ENCODE results near the gene EIF4E2. TPM values are rescaled to one million over a fixed set of nuclear protein-coding genes. Genes with fewer than 3 reads are reported as not detected.
A peak's percentile ranks its signal among the peaks of the same experiment; 100 is the strongest.

Gene EIF4E2
- total RNA-seq, 2 experiments from 2014 or later = 45.9 to 46.0 TPM

- no peak overlapping the region for H3K27ac ChIP-seq (ENCODE audit: low read depth in 1 of 2, low read length in 2 of 2)
- Mint-ChIP-seq H3K9me3 (no peaks in the 10 kb centered on the region), H3K36me3 (ENCODE audit: low read depth) (no peaks in the 10 kb centered on the region), H3K4me3 (peak overlapping the region; percentile 30), H3K27ac (peak overlapping the region; percentile 44), H3K27me3 (peaks cover 69% of the 10 kb centered on the region), H3K4me1 (ENCODE audit: low read depth) (peaks cover 13% of the 10 kb centered on the region)
- peaks cover 12% of the 10 kb centered on the region for H3K4me1 ChIP-seq (ENCODE audit: insufficient read depth, low read length)
- no peak overlapping the region for H3K4me3 ChIP-seq (ENCODE audit: low read length)
- DNase-seq (no peak), ATAC-seq (ENCODE audit: poor library complexity) (no peak)
- no peaks in the 10 kb centered on the region for H3K36me3 ChIP-seq (ENCODE audit: insufficient read depth, low read length)
- H3K27me3 ChIP-seq (ENCODE audit: control insufficient read depth in 1 of 2, insufficient read depth in 2 of 2, low read length in 2 of 2) = peaks cover 27 to 46% of the 10 kb centered on the region in 2 experiments
- ChIA-PET CTCF (no interaction called here), POLR2A (no interaction called here)
- intact Hi-C loops (cut with DNase I, micrococcal nuclease) = no loop called here
- no peak for TF ChIP-seq CTCF (IDR thresholded peaks at IDR 0.05)
- peaks cover 0 to 4% of the 10 kb centered on the region in 2 experiments for H3K9me3 ChIP-seq (ENCODE audit: control insufficient read depth in 1 of 2, insufficient read depth in 1 of 2, low read length in 2 of 2)
Observed at GRCh38 chr2:232503809-232504323, 46.6 kb upstream of the EIF4E2 start.

- ChIA-PET POLR2A (no interaction called here), CTCF (no interaction called here)
- Mint-ChIP-seq H3K36me3 (ENCODE audit: low read depth) (no peaks in the 10 kb centered on the region), H3K27ac (peak overlapping the region; percentile 44), H3K4me3 (no peak overlapping the region), H3K27me3 (peaks cover 68% of the 10 kb centered on the region), H3K4me1 (ENCODE audit: low read depth) (peaks cover 13% of the 10 kb centered on the region), H3K9me3 (no peaks in the 10 kb centered on the region)
- no peak for ATAC-seq (ENCODE audit: poor library complexity)
- intact Hi-C loops (cut with DNase I, micrococcal nuclease) = no loop called here
- Histone ChIP-seq H3K36me3 (ENCODE audit: insufficient read depth, low read length) (no peaks in the 10 kb centered on the region), H3K27ac (ENCODE audit: low read depth in 1 of 2, low read length in 2 of 2) (no peak overlapping the region), H3K27me3 (ENCODE audit: control insufficient read depth in 1 of 2, insufficient read depth in 2 of 2, low read length in 2 of 2) (peaks cover 25 to 46% of the 10 kb centered on the region in 2 experiments), H3K4me1 (ENCODE audit: insufficient read depth, low read length) (peaks cover 12% of the 10 kb centered on the region), H3K4me3 (ENCODE audit: low read length) (no peak overlapping the region), H3K9me3 (ENCODE audit: control insufficient read depth in 1 of 2, insufficient read depth in 1 of 2, low read length in 2 of 2) (peaks cover 0 to 4% of the 10 kb centered on the region in 2 experiments)
- no peak for DNase-seq
- TF ChIP-seq CTCF (IDR thresholded peaks at IDR 0.05) = no peak
Observed at GRCh38 chr2:232504438-232504837, 46.1 kb upstream of the EIF4E2 start.

- Mint-ChIP-seq H3K36me3 (ENCODE audit: low read depth) (no peaks in the 10 kb centered on the region), H3K27me3 (peaks cover 66% of the 10 kb centered on the region), H3K9me3 (no peaks in the 10 kb centered on the region), H3K4me1 (ENCODE audit: low read depth) (peaks cover 13% of the 10 kb centered on the region), H3K4me3 (no peak overlapping the region), H3K27ac (no peak overlapping the region)
- intact Hi-C loops (cut with DNase I, micrococcal nuclease) = no loop called here
- Histone ChIP-seq H3K27ac (ENCODE audit: low read depth in 1 of 2, low read length in 2 of 2) (no peak overlapping the region), H3K36me3 (ENCODE audit: insufficient read depth, low read length) (no peaks in the 10 kb centered on the region), H3K9me3 (ENCODE audit: control insufficient read depth in 1 of 2, insufficient read depth in 1 of 2, low read length in 2 of 2) (peaks cover 0 to 4% of the 10 kb centered on the region in 2 experiments), H3K27me3 (ENCODE audit: control insufficient read depth in 1 of 2, insufficient read depth in 2 of 2, low read length in 2 of 2) (peaks cover 25 to 46% of the 10 kb centered on the region in 2 experiments), H3K4me3 (ENCODE audit: low read length) (no peak overlapping the region), H3K4me1 (ENCODE audit: insufficient read depth, low read length) (peaks cover 12% of the 10 kb centered on the region)
- TF ChIP-seq CTCF (IDR thresholded peaks at IDR 0.05) = no peak
- POLR2A ChIA-PET = no interaction called here
- CTCF ChIA-PET = no interaction called here
- DNase-seq = no peak
- ATAC-seq (ENCODE audit: poor library complexity) = no peak
Observed at GRCh38 chr2:232505856-232506255, 44.6 kb upstream of the EIF4E2 start.
